HCEC 1CT (cell line): ENCODE data around the gene OSTF1.

ENCODE experiments used
- DNase-seq: peaks from one replicate; pipeline ENCODE4 v3.0.0-alpha.2; 2017

The OSTF1 gene

GRCh38 chr9:75087824-75088645, at the start of gene OSTF1, which contains the start of gene NMRK1:
TSS of gene OSTF1 (plus strand) at chr9:75088514. CDS start at chr9:75088693, 179 bp downstream.
TSS of gene NMRK1 (minus strand) at chr9:75088155. CDS start at chr9:75083115, 5,040 bp downstream.
- DNase-seq = peak; percentile 98

- peak; percentile 98 for DNase-seq
Measured at GRCh38 chr9:75039009-75039408, 49.3 kb upstream of the OSTF1 start.

GRCh38 chr9:75039801-75040200, 48.5 kb upstream of the OSTF1 start:
- peak; percentile 25 for DNase-seq

GRCh38 chr9:75041041-75041440, 47.3 kb upstream of the OSTF1 start:
- peak; percentile 73 for DNase-seq

- DNase-seq = no peak
Measured at GRCh38 chr9:75046725-75047345, 41.5 kb upstream of the OSTF1 start.

GRCh38 chr9:75047506-75047905, 40.8 kb upstream of the OSTF1 start:
- DNase-seq = no peak

- DNase-seq = no peak
Measured at GRCh38 chr9:75051285-75051684, 37.0 kb upstream of the OSTF1 start.

- no peak for DNase-seq
Measured at GRCh38 chr9:75053869-75054268, 34.4 kb upstream of the OSTF1 start.

- DNase-seq = peak; percentile 11
Measured at GRCh38 chr9:75054368-75055001, 33.8 kb upstream of the OSTF1 start.

- DNase-seq = no peak
Measured at GRCh38 chr9:75061169-75061568, 27.1 kb upstream of the OSTF1 start.

- peak; percentile 72 for DNase-seq
Measured at GRCh38 chr9:75063556-75064305, 24.6 kb upstream of the OSTF1 start.

GRCh38 chr9:75064307-75065025, 23.8 kb upstream of the OSTF1 start:
- peak; percentile 64 for DNase-seq

GRCh38 chr9:75065510-75065909, 22.8 kb upstream of the OSTF1 start:
- no peak for DNase-seq

GRCh38 chr9:75067894-75068293, 20.4 kb upstream of the OSTF1 start:
- no peak for DNase-seq

GRCh38 chr9:75069171-75069570, 19.1 kb upstream of the OSTF1 start:
- no peak for DNase-seq

- DNase-seq = no peak
Measured at GRCh38 chr9:75071530-75072122, 16.7 kb upstream of the OSTF1 start.

GRCh38 chr9:75072895-75073294, 15.4 kb upstream of the OSTF1 start:
- DNase-seq = no peak

GRCh38 chr9:75081632-75082031, 6.7 kb upstream of the OSTF1 start:
- no peak for DNase-seq

- DNase-seq = no peak
Measured at GRCh38 chr9:75083188-75083970, 4.9 kb upstream of the OSTF1 start.

GRCh38 chr9:75084081-75084672, 4.1 kb upstream of the OSTF1 start:
- no peak for DNase-seq

- DNase-seq = no peak
Measured at GRCh38 chr9:75085640-75086039, 2.7 kb upstream of the OSTF1 start.
